HL-60/S4 treated with phorbol 12-myristate 13-acetate at 8.2 ng/mL for 4 days and 3 days (cell line): Measurements from ENCODE around the gene TMEM14A.
"Not testable (repeated sequence)": the region's sequence is repeated elsewhere in the genome, so short reads cannot be mapped to it uniquely, and the experiment has no call there.

ENCODE experiments used
- in situ Hi-C: fragments of 300-500 bp; cut with MboI; formaldehyde crosslinking; loops from 2 replicates; pipeline ENCODE4 v1.15.0; 2022; ENCODE audit warnings: low sequenced_read_pairs

The TMEM14A gene

GRCh38 chr6:52691718-52692117 is 20.8 kb downstream of the TMEM14A start:
- in situ Hi-C loops: no loop called here

GRCh38 chr6:52693773-52694172 is 22.9 kb downstream of the TMEM14A start:
- in situ Hi-C loops: no loop called here

GRCh38 chr6:52694404-52694803 is 23.5 kb downstream of the TMEM14A start:
- in situ Hi-C loops: no loop called here

- in situ Hi-C loops: no loop called here
These were observed 25.5 kb downstream of the TMEM14A start for GRCh38 chr6:52696418-52696817.

GRCh38 chr6:52697903-52698302 is 27.0 kb downstream of the TMEM14A start:
- in situ Hi-C loops: no loop called here

GRCh38 chr6:52704060-52704459 is 33.1 kb downstream of the TMEM14A start:
- in situ Hi-C loops: no loop called here

GRCh38 chr6:52704781-52705502 is 34.0 kb downstream of the TMEM14A start:
- in situ Hi-C loops: not testable (repeated sequence)

- in situ Hi-C loops: no loop called here
These were observed 35.1 kb downstream of the TMEM14A start for GRCh38 chr6:52706001-52706400.

GRCh38 chr6:52707963-52708680 is 37.2 kb downstream of the TMEM14A start:
- in situ Hi-C loops: no loop called here

GRCh38 chr6:52712136-52712535 is 41.2 kb downstream of the TMEM14A start:
- in situ Hi-C loops: no loop called here

GRCh38 chr6:52714761-52715160 is 43.8 kb downstream of the TMEM14A start:
- in situ Hi-C loops: not testable (repeated sequence)

GRCh38 chr6:52718550-52718949 is 47.6 kb downstream of the TMEM14A start:
- in situ Hi-C loops: no loop called here

GRCh38 chr6:52720321-52720720 is 49.4 kb downstream of the TMEM14A start:
- in situ Hi-C loops: no loop called here

- in situ Hi-C loops: no loop called here
These were observed 53.1 kb downstream of the TMEM14A start for GRCh38 chr6:52724042-52724405.

- in situ Hi-C loops: no loop called here
These were observed 53.7 kb downstream of the TMEM14A start for GRCh38 chr6:52724406-52725121.

GRCh38 chr6:52725143-52725534 is 54.2 kb downstream of the TMEM14A start:
- in situ Hi-C loops: no loop called here

GRCh38 chr6:52725535-52726192 is 54.8 kb downstream of the TMEM14A start:
- in situ Hi-C loops: no loop called here

- in situ Hi-C loops: no loop called here
These were observed 55.3 kb downstream of the TMEM14A start for GRCh38 chr6:52726193-52726542.

GRCh38 chr6:52726741-52727535 is 56.0 kb downstream of the TMEM14A start:
- in situ Hi-C loops: no loop called here

GRCh38 chr6:52727908-52728307 is 57.0 kb downstream of the TMEM14A start:
- in situ Hi-C loops: no loop called here

- in situ Hi-C loops: no loop called here
These were observed 57.5 kb downstream of the TMEM14A start for GRCh38 chr6:52728394-52728793.
